HepG2 (cell line): ENCODE data around the gene CCDC57. TPM values are rescaled to one million over a fixed set of nuclear protein-coding genes. Genes with fewer than 3 reads are reported as not detected.

ENCODE experiments used
- HOXD1 ChIP-seq: sonication (generic); formaldehyde crosslinking; IDR thresholded peaks from 2 replicates; pipeline ENCODE4 v1.5.0; 2020; ENCODE audit warnings: missing genetic modification reagents
- KDM2A ChIP-seq: sonication (generic); formaldehyde crosslinking; IDR thresholded peaks from 2 replicates; pipeline ENCODE4 v1.4.0; 2020; ENCODE audit warnings: low read depth, missing genetic modification reagents, borderline replicate concordance
- NFKBIZ ChIP-seq: IDR thresholded peaks from 2 replicates; pipeline ENCODE4 v1.6.1; 2018; ENCODE audit warnings: missing genetic modification reagents, missing compliant biosample characterization
- polyA plus RNA-seq, 8 experiments: library from polyadenylated mRNA; depleted of rRNA in 3 of 8; stranded (reverse) in 7 of 8; unstranded in 1 of 8; fragments of >200 nt; fragmentation: Illumina TruSeq in 4 of 8; extraction: Trizol in 4 of 8; gene quantifications; 2 replicates each; pipeline versions ENCODE4 v1.2.1 to v1.2.3, GENCODE V29; 2011 to 2016; ENCODE audit warnings: low read depth in 4 of 8, missing spikeins in 1 of 8, mixed read lengths in 1 of 8; ENCODE audit not compliant: insufficient read depth in 1 of 8
- total RNA-seq, 5 experiments: library from RNA; depleted of rRNA; stranded (reverse); fragments of >200 nt; fragmentation: Illumina TruSeq; extraction: Trizol; gene quantifications; 2 replicates each; pipeline ENCODE4 v1.2.3, GENCODE V29; 2016; ENCODE audit warnings: low read depth in 1 of 5
- TF ChIP-seq, protein P1 (sequence below): sonication (generic); formaldehyde crosslinking; IDR thresholded peaks from 2 replicates; pipeline ENCODE4 v1.4.0; 2020; ENCODE audit warnings: missing genetic modification reagents
- TF ChIP-seq, protein P2 (sequence below): sonication (generic); formaldehyde crosslinking; IDR thresholded peaks from 2 replicates; pipeline ENCODE4 v1.4.0; 2020; ENCODE audit warnings: mild to moderate bottlenecking, missing genetic modification reagents
- TF ChIP-seq, protein P3 (sequence below): sonication (generic); formaldehyde crosslinking; IDR thresholded peaks from 2 replicates; pipeline ENCODE4 v1.4.0; 2020; ENCODE audit warnings: mild to moderate bottlenecking, missing genetic modification reagents
- TF ChIP-seq, protein P4 (sequence below): sonication (generic); formaldehyde crosslinking; IDR thresholded peaks from 2 replicates; pipeline ENCODE4 v1.4.0; 2020; ENCODE audit warnings: missing genetic modification reagents
- TF ChIP-seq, protein P5 (sequence below): sonication (generic); formaldehyde crosslinking; IDR thresholded peaks from 2 replicates; pipeline ENCODE4 v1.8.1; 2023; ENCODE audit warnings: mild to moderate bottlenecking, moderate library complexity, missing genetic modification reagents

The CCDC57 gene
- total and polyA plus RNA-seq, 2 of the 13 experiments (the other 11 are each of a cell fraction or from before 2014, with no cell fraction given): 59.3 to 59.9 TPM

DNA sequence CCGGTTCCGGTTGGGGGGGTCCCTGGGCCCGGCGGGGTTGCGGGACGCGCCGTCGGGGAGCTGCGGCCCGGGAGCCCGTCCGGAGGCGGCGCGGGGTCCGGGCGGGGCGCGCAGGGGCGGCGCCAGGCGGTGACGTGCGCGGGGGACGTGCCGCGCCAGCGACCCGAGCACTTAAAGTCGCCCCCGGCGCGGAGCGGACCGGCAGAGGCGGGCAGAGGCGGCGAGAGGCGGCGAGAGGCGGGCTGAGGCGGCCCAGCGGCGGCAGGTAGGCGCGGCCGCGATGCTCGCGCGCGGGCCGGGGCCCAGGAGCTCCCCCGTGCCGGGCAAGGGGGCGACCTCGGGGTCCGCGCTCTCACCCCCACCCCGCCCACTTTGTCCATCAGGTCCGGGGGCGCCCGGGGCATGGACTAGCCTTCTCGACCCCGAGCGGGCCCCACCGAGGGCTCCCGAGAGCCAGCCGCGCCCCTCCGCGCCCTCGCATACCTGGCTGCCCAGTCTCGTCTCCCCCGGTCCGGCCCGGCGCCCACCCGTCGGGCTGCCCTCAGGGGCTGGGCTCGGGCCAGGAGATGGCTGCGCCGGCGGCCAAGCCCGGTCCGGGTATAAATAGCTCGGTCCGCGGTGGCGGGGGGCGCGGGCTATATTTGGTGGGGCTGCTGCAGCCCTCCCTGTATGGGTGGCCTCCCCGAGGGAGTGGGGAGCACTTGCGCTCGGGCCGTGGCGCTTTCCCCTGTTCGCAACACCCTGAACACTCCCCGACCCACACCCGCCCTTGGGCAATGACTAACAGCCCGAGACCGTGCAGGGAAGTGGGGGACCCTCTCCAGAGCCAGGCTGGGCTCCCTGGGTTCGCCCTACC is 16.4 kb upstream of the CCDC57 start, which contains the start of gene SLC16A3 (continued):
- TF ChIP-seq, protein P1, sequence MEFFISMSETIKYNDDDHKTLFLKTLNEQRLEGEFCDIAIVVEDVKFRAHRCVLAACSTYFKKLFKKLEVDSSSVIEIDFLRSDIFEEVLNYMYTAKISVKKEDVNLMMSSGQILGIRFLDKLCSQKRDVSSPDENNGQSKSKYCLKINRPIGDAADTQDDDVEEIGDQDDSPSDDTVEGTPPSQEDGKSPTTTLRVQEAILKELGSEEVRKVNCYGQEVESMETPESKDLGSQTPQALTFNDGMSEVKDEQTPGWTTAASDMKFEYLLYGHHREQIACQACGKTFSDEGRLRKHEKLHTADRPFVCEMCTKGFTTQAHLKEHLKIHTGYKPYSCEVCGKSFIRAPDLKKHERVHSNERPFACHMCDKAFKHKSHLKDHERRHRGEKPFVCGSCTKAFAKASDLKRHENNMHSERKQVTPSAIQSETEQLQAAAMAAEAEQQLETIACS (CRISPR knock-in tag): no peak
- TF ChIP-seq KDM2A (CRISPR knock-in tag) (peak; percentile 40; the same call in 1 of the 2 replicates), NFKBIZ (no peak; the same call in 1 of the 2 replicates), HOXD1 (CRISPR knock-in tag) (no peak)
- TF ChIP-seq, protein P2, sequence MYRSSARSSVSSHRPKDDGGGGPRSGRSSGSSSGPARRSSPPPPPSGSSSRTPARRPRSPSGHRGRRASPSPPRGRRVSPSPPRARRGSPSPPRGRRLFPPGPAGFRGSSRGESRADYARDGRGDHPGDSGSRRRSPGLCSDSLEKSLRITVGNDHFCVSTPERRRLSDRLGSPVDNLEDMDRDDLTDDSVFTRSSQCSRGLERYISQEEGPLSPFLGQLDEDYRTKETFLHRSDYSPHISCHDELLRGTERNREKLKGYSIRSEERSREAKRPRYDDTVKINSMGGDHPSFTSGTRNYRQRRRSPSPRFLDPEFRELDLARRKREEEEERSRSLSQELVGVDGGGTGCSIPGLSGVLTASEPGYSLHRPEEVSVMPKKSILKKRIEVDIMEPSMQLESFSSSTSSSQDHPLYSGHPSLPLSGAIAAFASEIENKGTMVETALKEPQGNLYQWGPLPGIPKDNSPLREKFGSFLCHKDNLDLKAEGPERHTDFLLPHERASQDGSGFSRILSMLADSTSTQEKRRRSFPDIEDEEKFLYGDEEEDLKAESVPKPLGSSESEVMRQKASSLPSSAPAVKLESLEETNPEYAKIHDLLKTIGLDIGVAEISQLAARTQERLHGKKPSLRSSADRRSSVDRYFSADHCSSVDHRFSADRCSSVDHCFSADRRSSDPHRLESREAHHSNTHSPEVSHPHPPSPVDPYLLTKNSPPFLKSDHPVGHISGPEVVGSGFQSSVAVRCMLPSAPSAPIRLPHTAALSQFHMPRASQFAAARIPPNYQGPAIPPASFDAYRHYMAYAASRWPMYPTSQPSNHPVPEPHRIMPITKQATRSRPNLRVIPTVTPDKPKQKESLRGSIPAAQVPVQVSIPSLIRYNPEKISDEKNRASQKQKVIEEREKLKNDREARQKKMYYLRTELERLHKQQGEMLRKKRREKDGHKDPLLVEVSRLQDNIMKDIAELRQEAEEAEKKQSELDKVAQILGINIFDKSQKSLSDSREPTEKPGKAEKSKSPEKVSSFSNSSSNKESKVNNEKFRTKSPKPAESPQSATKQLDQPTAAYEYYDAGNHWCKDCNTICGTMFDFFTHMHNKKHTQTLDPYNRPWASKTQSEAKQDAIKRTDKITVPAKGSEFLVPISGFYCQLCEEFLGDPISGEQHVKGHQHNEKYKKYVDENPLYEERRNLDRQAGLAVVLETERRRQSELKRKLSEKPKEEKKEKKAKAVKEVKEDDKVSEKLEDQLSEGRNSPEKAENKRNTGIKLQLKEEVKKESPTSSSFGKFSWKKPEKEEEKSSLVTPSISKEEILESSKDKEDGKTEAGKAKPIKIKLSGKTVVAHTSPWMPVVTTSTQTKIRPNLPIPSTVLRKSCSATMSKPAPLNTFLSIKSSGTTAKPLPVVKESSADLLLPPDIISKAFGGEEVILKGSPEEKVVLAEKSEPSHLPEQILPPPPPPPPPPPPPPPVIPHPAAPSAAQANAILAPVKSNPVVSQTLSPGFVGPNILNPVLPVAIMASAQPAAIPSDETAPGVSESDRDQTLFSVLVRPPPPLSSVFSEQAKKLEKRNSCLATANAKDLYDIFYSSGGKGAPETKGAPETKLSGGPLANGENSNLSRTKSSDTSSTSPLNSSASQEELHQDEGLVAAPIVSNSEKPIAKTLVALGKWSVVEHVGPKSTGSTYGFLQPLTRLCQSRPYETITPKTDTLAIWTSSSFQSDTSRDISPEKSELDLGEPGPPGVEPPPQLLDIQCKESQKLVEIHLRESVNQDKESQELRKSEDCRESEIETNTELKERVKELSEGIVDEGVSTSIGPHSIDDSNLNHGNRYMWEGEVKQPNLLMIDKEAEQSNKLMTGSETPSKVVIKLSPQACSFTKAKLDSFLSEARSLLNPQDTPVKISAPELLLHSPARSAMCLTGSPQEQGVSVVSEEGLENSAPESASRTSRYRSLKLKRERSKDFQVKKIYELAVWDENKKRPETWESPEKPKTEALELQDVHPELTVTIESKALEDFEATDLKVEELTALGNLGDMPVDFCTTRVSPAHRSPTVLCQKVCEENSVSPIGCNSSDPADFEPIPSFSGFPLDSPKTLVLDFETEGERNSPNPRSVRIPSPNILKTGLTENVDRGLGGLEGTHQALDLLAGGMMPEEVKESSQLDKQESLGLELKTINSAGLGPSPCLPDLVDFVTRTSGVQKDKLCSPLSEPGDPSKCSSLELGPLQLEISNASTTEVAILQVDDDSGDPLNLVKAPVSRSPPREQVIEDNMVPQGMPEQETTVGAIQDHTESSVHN (CRISPR knock-in tag): no peak; the same call in 1 of the 2 replicates
- TF ChIP-seq, protein P3, sequence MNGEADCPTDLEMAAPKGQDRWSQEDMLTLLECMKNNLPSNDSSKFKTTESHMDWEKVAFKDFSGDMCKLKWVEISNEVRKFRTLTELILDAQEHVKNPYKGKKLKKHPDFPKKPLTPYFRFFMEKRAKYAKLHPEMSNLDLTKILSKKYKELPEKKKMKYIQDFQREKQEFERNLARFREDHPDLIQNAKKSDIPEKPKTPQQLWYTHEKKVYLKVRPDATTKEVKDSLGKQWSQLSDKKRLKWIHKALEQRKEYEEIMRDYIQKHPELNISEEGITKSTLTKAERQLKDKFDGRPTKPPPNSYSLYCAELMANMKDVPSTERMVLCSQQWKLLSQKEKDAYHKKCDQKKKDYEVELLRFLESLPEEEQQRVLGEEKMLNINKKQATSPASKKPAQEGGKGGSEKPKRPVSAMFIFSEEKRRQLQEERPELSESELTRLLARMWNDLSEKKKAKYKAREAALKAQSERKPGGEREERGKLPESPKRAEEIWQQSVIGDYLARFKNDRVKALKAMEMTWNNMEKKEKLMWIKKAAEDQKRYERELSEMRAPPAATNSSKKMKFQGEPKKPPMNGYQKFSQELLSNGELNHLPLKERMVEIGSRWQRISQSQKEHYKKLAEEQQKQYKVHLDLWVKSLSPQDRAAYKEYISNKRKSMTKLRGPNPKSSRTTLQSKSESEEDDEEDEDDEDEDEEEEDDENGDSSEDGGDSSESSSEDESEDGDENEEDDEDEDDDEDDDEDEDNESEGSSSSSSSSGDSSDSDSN (CRISPR knock-in tag): no peak
- TF ChIP-seq, protein P4, sequence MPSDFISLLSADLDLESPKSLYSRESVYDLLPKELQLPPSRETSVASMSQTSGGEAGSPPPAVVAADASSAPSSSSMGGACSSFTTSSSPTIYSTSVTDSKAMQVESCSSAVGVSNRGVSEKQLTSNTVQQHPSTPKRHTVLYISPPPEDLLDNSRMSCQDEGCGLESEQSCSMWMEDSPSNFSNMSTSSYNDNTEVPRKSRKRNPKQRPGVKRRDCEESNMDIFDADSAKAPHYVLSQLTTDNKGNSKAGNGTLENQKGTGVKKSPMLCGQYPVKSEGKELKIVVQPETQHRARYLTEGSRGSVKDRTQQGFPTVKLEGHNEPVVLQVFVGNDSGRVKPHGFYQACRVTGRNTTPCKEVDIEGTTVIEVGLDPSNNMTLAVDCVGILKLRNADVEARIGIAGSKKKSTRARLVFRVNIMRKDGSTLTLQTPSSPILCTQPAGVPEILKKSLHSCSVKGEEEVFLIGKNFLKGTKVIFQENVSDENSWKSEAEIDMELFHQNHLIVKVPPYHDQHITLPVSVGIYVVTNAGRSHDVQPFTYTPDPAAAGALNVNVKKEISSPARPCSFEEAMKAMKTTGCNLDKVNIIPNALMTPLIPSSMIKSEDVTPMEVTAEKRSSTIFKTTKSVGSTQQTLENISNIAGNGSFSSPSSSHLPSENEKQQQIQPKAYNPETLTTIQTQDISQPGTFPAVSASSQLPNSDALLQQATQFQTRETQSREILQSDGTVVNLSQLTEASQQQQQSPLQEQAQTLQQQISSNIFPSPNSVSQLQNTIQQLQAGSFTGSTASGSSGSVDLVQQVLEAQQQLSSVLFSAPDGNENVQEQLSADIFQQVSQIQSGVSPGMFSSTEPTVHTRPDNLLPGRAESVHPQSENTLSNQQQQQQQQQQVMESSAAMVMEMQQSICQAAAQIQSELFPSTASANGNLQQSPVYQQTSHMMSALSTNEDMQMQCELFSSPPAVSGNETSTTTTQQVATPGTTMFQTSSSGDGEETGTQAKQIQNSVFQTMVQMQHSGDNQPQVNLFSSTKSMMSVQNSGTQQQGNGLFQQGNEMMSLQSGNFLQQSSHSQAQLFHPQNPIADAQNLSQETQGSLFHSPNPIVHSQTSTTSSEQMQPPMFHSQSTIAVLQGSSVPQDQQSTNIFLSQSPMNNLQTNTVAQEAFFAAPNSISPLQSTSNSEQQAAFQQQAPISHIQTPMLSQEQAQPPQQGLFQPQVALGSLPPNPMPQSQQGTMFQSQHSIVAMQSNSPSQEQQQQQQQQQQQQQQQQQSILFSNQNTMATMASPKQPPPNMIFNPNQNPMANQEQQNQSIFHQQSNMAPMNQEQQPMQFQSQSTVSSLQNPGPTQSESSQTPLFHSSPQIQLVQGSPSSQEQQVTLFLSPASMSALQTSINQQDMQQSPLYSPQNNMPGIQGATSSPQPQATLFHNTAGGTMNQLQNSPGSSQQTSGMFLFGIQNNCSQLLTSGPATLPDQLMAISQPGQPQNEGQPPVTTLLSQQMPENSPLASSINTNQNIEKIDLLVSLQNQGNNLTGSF: 0 out of 2 replicates have a peak, but pooled peaks have one; percentile 85
- TF ChIP-seq, protein P5, sequence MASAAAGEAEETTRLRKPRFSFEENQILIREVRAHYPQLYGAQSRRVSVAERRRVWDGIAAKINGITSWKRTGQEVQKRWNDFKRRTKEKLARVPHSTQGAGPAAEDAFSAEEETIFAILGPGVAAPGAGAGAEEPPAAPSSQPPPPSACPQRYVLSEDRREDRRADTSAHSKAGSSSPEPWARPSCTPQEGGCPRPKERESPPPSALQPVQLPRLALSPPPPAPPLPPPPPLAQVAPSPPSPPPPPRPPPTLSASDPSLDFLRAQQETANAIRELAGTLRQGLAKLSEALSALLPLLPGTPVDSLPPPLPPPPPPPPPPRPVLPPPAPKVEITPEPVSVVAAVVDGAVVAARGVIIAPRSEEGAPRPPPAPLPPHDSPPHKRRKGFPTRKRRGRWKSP (CRISPR knock-in tag): no peak
